Measurements from ENCODE around the gene CCDC124.
"Not testable (repeated sequence)": the region's sequence is repeated elsewhere in the genome, so short reads cannot be mapped to it uniquely, and the experiment has no call there.

CCDC124 gene

DNA sequence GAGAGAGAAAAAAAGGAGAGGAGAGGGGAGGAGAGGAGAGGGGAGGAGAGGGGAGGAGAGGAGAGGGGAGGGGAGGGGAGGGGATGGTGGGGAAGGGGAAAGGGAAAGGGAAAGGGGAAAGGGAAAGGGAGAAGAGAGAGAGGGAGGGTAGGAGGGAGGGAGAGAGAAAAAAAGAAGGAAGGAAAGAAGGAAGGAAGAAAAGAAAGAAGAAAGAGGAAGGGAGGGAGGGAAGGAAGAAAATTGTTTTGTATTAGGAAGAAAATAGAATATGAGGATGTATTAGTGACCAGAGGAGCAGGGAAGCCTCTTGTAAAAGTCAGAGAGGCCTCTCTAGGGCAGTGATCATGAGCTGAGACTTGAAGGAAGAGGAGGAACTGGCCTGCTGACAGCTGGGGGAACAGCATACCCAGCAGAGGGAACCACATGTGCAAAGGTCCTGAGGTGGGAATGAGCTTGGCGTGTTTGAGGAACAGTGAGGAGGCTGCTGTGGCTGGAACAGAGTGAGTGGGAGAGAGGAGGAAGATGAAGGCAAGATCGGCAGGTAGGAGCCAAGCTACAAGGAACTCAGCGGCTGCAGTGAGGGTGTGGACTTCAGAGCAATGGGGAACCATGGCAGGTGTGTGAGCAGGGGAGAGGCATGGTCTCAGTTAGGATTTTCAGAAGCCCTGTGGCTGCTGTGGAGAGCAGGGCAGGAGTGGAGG lies 24.5 kb downstream of the CCDC124 start:
- DNase-seq, result no peak

DNA sequence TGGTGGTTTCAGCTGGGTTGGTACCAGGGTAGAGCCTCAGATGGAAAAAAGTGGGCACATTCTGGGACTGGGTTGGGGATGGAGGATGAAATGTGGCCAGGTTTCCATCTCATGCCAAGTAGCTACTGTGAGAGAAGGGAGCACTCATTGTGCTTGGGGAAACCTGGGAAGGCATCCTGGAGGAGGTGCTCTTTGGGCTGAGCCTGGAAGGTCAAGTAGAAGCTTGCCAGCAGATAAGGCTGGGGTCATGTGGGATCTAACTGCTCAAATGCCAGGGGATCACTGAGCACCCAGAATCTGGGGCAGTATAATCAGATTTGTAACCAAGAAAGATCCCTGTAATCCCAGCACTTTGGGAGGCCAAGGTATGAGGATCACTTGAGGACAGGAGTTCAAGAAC lies 25.1 kb downstream of the CCDC124 start:
- no peak for DNase-seq

DNA sequence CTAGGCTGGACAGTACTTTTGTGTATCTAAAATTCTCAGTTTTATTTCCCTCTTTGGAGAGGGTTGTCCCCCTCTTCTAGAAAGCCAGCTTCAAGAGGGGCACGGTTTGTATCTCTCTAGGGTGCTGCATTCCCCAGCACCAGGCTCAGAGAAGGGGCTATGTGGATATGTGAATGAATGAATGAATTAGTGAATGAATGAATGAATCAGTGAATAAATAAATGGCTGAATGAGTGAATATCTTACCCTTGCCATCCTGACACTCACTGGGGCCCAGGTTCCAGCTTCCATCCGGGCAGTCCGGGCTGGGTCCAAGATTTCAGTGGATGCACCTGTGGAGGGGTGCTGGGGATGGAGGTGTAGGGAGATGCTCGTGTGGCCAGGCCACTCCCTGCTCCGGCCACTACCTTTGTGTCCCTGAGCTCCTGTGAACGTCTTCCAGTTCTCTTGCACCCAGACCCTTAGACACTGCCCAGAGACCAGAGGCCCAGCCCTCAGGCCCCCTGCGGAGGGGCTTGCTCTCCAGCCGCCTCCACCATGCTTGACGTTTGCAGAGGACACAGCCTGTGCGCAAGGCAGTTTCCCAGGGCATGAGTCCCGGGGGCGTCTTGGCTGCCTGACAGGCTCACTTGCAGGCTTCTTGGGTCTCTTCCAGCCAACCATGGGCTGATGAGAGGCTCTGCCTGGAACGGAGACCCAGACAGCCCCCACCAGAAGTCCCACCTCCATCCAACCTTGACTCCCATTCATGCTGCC lies 31.3 kb downstream of the CCDC124 start:
- no peak for DNase-seq

DNA sequence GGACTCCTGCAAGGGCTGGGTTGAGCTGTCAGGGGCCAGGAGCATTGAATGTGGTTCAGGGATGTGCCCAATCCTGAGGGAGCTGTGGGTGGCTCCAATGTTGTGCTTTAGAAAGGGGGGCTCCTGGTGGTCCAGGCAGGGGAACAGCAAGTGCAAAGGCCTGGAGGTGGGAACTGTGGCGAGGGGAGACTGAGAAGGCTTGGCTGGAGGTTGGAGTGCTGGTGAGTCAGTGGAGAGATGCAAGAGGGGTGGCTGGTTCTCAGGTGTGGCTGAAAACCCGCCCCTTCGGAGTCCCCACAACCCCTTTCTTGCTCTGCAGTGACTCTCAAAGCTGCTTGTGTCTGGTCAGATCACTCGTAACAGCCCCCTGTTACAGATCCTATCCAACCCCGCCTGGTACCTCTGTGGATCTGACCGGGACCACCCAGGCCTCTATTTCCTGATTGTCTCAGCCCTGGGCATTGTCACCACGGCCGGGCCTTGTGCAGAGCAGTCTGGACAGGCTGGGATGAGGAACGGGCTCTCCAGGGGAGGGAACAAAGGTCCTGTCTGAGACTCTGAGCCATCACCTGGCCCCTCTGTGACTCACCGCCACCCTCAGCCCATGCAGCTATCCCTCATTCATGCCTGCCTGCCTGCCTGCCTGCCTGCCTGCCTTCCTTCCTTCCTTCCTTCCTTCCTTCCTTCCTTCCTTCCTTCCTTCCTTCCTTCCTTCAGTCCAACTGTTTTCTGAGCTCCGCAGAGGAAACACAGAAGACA lies 32.7 kb downstream of the CCDC124 start:
- no peak for DNase-seq

DNA sequence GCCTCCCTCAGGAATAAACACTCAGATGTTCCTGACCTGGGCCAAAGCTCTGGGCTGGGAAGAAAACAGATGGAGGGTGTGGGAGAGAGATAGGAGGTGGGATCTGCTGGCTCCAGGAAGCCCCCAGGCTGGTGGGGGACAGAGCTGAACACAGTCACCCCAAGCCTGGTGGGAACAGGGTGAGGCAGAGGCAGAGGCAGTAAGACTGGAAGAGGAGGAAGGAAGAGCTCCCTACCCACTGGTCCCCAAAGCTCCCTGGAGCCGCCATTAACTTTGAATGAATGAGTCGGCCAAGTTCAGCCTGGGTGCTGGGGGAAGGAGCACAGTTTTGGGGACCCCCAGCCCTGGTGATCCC lies 33.3 kb downstream of the CCDC124 start:
- DNase-seq, result no peak

DNA sequence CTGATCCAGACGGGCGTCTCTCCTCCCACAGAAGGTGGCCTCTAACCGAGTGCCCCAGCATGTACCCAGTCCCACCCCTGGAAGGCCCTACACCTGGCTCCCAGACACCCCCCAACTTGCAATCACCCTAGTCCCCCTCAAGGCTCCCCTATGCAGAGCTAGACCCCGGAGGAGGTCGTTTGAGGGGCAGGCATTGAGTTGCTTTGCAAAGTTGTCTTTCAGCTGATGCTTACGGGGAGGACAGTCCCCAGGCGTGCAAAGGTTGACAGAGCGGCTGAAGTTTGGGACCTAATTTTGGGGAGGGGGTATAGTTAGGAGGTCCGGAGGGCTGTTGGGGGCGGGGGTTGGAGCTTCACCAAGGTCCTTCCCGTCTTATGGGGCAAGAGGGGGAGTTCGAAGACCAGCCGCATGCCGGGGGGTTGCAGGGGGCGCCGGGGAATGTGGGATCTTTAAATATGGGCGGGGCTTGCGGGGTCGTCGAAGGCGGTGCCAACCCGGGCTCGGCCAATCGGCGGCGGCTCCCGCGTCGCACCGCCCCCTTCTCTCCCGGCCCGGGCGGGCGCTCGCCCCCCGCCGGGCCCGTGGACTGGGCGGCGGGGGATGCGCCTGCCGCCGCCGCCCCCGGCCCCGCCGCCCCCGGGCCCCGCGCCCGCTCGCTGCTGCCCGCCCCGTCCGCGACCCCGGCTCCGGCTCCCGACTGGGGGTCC lies 33.9 kb downstream of the CCDC124 start, which contains the start of gene KCNN1:
KCNN1 (plus strand) TSS at position 558 of the 707 bp plus-strand sequence. CDS start 6,782 bp downstream, outside the sequence.
- DNase-seq, result no peak

DNA sequence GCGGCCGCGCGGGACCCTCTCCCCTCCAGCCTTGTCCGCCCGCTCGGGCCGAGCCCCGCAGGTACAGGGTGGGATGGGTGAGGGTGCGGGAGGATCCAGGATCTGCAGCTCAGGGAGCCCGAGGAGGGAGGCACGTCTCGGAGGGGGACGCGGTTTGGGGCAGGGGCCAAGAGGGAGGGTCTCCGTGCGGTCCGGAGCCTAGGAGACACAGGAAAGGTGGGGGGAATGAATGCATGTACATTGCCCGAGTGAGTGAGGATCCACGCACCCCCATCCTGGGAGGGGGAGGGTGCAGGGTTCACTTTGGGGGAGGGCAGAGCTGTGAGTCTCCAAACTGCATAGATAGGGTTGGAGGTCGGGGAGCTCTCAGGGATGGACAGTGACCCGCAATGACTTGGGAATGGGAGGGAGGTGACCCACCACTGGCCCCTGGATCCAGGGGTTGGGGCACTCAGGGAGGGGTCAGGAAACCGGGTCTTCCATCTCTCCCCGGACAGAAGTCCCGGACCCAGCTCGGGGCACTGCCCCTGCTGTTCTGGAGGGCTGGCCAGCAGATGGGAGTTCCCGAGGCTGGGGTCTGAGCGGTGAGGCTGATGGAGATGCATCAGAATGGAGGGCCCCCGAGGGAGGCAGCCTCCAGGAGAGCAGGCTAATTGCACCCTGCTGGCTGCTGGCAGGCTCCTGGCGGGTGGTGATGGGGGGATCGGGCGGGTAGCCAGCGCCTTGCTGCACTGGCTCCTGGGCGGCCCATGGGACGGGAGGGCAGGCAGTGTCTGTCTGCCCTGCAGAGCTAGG lies 34.6 kb downstream of the CCDC124 start:
- DNase-seq, result no peak

DNA sequence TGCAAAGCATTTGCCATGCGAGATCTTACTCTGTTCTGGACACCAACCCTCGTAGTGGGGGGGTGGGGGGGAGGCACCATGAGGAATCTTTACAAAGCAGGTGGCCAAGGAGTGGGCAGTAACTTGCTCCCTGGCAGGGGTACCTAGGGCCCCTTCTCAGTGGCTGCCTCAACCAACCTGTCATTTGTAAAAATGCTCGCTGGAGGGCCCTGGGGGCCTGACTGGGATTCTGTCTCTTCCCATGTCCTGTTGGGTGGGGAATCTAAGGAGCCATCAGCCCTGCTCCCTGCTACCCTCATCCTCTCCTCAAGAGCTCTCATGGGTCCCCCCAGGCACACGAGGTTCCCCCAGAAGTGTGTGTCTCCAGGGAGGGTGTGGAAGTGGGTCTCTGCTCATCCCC lies 35.5 kb downstream of the CCDC124 start:
- DNase-seq, result no peak

DNA sequence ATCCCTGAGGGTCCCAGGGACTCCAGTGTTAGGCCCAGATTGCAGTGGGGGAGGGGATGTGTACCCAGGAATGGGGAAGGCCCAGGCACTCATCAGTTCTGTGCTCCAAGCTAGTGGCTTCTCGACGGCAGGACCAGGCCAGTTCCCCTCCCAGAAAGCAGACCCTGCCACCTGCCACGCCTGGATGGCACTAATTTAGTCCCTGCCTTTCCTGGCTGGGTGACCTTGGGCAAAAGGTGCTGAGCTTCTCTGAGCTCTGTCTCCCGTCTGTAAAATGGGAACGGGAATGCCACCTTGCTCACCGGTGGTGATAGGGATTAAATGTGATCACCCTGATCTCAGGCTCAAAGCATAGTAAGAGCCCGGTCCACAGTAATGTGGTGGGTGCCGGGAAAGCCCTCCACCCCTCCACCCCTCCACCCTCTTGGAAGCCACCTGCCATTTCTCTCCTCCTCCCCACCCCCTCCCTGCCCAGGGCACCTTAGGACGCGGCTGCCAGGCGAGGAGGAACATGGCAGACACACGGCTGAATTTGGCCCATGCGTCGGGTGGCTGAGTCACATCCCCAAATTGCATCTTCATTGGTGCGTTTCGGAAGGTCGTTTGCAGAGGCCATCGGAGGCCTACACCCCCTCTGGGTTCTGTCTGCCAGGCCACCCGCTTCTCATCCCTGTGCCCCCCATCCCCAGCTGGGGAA lies 36.4 kb downstream of the CCDC124 start:
- no peak for DNase-seq

DNA sequence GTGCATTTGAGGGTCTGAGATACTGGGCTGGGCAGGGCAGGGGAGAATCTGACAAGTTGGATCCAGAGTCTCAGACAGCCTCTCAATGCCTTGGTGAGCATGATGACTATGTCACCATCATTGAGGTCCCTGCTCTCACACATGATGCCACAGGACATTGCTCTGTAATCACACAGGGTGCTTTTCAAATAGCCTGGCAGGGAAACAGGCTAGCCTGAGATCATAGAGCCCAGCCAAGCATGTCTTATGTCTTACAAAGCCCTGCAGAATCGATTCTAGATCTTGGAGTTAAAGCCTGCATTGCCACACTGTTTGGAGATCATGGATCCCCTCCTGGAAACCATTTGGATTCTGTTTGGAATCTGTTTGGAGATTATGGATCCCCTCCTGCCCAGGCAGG lies 39.4 kb downstream of the CCDC124 start:
- no peak for DNase-seq

DNA sequence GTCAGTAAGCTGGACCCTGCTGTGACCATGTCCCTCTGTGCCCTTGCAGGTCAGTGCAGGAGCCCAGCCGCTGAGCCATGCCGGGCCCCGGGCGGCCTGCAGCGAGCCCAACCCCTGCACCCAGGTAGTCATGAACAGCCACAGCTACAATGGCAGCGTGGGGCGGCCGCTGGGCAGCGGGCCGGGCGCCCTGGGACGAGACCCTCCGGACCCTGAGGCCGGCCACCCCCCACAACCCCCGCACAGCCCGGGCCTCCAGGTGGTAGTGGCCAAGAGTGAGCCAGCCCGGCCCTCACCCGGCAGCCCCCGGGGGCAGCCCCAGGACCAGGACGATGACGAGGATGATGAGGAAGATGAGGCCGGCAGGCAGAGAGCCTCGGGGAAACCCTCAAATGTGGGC lies 40.9 kb downstream of the CCDC124 start:
- no peak for DNase-seq

DNA sequence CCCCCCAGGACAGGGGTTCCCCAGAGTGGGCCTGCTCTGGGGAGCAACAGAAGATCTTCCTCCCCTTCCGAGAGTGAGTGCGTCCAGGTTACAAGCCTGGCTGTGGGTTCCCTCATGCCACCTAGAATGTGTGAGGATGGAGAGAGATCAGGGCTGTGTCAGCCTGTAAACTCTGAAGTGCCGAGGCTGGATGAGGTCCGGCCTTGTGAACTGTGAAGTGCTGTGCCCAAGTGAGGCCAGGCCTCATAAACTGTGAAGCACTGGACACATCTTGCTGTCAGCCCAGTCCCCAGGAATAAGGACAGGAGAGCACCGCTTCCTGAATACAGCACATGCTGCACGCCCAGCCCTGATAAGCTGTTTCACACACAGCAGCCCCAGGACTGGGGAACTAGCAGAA lies 41.7 kb downstream of the CCDC124 start:
- DNase-seq, result no peak

DNA sequence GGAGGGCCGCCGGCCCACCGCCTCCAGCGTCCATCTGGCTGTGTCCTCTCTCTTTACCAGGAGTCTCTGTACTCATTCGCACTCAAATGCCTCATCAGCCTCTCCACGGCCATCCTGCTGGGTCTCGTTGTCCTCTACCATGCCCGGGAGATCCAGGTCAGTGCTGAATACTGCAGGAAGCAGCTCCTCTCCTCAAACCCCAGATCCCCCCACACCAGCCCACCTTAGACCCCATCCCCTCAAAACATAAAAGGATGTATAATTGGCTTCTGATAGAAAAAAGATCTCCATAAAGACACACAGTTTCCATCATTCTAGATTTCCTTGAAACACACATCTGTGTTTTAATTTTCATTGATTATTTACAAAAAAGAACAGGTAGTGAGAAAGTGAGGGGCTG lies 42.2 kb downstream of the CCDC124 start:
- DNase-seq, result no peak

DNA sequence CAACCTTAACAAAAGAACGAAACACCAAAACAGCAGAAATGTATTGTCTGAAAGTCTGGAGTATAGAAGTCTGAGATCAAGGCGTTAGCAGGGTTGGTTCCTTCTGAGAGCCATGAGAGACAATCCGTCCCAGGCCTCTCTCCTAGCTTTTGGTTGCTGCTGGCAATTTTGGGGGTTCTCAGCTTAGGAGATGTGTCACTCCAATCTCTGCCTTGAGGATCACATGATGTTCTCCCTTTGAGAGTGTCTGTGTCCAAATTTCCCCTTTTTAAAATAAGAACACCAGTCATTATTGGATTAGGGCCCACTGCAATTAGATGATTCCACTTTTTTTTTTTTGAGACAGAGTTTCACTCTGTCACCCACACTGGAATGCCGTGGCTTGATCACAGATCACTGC lies 44.2 kb downstream of the CCDC124 start:
- DNase-seq, result no peak

DNA sequence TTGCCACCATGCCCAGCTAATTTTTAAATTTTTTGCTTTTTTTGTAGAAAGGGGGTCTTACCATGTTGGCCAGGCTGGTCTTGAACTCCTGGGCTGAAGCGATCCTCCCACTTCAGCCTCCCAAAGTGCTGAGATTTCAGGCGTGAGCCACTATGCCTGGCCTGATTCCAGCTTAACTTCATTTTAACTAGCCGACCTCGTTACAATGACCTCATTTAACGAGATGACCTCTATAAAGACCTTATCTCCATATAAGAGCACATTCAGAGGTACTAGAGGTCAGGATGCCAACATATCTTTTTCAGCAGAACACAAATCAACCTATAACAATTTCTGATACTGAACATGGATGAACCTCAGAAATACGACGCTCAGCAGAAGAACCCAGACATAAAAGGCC lies 44.7 kb downstream of the CCDC124 start:
- DNase-seq, result no peak

DNA sequence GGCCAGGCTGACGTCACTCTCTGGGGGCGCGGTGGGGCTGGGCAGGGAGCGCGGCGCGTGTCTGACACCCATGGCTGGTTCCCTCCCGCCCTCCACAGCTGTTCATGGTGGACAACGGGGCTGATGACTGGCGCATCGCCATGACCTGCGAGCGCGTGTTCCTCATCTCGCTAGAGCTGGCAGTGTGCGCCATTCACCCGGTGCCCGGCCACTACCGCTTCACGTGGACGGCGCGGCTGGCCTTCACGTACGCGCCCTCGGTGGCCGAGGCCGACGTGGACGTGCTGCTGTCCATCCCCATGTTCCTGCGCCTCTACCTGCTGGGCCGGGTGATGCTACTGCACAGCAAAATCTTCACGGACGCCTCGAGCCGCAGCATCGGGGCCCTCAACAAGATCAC lies 48.8 kb downstream of the CCDC124 start:
- DNase-seq, result no peak

DNA sequence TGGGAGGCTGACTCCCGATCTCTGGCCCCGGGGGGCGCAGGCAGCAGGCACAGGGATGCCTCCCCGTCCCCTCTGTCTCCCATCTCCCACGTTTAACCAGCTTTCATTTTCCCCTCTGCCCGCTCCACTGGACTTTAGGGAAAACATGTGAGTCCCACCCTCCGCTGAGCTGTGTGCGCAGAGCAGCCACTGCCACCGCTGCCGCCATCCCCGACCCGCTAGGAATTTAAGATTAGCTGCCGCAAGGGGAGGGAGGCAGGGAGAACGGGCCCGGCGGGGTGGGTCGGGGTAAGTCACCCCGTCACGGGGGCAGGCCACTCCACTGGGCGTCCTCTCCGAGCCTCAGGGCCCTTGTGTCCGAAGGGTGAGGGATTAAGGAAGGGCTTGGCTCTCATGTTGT lies 49.6 kb downstream of the CCDC124 start:
- no peak for DNase-seq

DNA sequence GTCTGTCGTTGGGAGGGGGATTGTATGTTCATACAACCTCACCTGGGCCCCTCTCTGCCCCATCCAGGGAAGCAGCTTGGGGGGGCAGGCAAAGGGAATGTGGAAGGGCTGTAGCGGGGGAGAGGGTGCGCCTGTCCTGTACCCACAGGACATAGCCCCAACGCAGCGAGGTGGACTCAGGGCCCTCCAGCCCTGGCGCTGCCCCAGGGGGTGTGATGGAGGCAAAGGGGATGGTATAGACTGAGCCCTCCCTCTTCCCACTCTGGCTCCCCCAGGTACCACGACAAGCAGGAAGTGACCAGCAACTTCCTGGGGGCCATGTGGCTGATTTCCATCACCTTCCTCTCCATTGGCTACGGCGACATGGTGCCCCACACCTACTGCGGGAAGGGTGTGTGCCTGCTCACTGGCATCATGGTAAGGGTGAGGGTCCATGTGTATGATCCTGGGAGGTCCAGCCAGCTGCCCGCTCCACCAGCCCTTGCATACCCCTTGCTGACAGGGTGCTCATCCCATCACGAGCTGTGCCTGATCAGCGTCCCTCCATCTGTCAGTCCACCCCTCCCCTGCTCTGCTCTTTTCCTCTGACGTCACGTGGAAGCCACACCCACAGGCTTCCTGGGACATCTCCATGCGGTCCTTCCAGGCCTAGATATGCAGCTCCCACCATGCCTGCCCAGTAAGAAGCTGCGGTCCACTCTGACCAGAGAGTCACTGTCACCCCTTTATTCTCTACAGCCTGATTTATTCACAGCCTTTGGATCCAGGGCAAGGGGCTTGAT lies 52.4 kb downstream of the CCDC124 start:
- DNase-seq, result no peak

DNA sequence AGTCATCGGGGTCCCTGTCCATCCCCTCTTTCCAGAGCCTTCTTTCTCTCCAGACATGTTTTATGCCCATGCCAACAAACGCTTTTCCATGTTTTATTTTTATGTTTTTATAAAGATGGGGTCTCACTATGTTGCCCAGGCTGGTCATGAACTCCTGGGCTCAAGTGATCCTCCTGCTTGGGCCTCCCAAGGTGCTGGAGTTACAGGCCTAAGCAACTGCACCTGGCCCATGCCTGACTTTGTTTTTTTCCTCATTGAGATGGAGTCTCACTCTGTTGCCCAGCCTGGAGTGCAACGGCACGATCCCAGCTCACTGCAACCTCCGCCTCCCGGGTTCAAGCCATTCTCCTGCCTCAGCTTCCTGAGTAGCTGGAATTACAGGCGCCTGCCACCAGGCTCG lies 53.8 kb downstream of the CCDC124 start:
- DNase-seq, result not testable (repeated sequence)

DNA sequence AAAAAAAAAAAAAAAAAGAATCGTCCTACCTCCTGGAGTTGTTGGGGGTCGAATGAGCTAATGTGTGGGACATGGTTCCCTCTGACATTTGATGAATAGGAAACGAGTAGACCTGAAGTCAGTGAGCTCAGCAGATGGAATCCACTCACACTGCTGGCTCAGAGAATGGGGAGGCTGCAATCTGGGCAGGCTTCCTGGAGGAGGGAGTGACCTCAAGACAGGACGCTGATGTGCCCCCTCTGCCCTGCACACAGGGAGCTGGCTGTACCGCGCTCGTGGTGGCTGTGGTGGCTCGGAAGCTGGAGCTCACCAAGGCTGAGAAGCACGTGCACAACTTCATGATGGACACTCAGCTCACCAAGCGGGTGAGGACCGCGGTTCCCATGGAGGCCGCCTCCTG lies 55.3 kb downstream of the CCDC124 start:
- no peak for DNase-seq

Data from NCI-H2107 (cell line).